ENCODE data around the gene FAHD1. TPM values are rescaled to one million over a fixed set of nuclear protein-coding genes. Genes with fewer than 3 reads are reported as not detected.

Gene FAHD1
- total and polyA plus RNA-seq, 2 donors (not counting 1 experiment from before 2014, with no cell fraction given): 28.3 to 78.3 TPM

- H3K4me1 ChIP-seq (ENCODE audit: control insufficient read depth, extremely low read depth, insufficient read depth, low read length): peaks cover 2% of the 10 kb centered on the region
- TF ChIP-seq EZH2 (IDR thresholded peaks at IDR 0.05; ENCODE audit: low read length, missing control alignments): no peak
- TF ChIP-seq CTCF (conservative IDR thresholded peaks at IDR 0.05 in 1 of 2, IDR thresholded peaks at IDR 0.05 in 1 of 2; ENCODE audit: low read depth in 1 of 2, low read length in 2 of 2): peak in 1 of 2 donors; percentile 35
- no peak overlapping the region for H3K9ac ChIP-seq (ENCODE audit: insufficient read depth, low read length)
- no peak overlapping the region for H3K27ac ChIP-seq (ENCODE audit: insufficient read depth, low read length)
- no peak overlapping the region for H3K4me3 ChIP-seq (replicated peaks in 1 of 4; ENCODE audit: control extremely low read depth in 1 of 4, insufficient read depth in 1 of 4, low read depth in 3 of 4, low read length in 4 of 4)
- no peaks in the 10 kb centered on the region for H3K9me3 ChIP-seq (ENCODE audit: control insufficient read depth, insufficient read depth, low read depth, low read length)
- H4K20me1 ChIP-seq (ENCODE audit: control insufficient read depth, extremely low read depth, insufficient read depth, low read length): no peaks in the 10 kb centered on the region
- no peak overlapping the region for H3K4me2 ChIP-seq (ENCODE audit: extremely low read depth, insufficient read depth, low read length)
- H3K36me3 ChIP-seq (ENCODE audit: control insufficient read depth, insufficient read depth, low read length): peaks cover 5% of the 10 kb centered on the region
- no peak overlapping the region for H2AFZ ChIP-seq (ENCODE audit: low read length)
- H3K27me3 ChIP-seq (ENCODE audit: control insufficient read depth, insufficient read depth, low read length): no peaks in the 10 kb centered on the region
- DNase-seq (ENCODE audit: low read depth in 2 of 2): peak; percentile 47 to 56
- H3K79me2 ChIP-seq (ENCODE audit: control insufficient read depth, insufficient read depth, low read length): peaks cover 18% of the 10 kb centered on the region
Observed at GRCh38 chr16:1823821-1824220, 3.2 kb upstream of the FAHD1 start.

- no peak overlapping the region for H2AFZ ChIP-seq (ENCODE audit: low read length)
- H3K36me3 ChIP-seq (ENCODE audit: control insufficient read depth, insufficient read depth, low read length): peaks cover 4% of the 10 kb centered on the region
- peak overlapping the region; percentile 17 to 99 (median 78) for H3K4me3 ChIP-seq (replicated peaks in 1 of 4; ENCODE audit: control extremely low read depth in 1 of 4, insufficient read depth in 1 of 4, low read depth in 3 of 4, low read length in 4 of 4)
- H3K27ac ChIP-seq (ENCODE audit: insufficient read depth, low read length): no peak overlapping the region
- no peaks in the 10 kb centered on the region for H3K27me3 ChIP-seq (ENCODE audit: control insufficient read depth, insufficient read depth, low read length)
- peaks cover 7% of the 10 kb centered on the region for H3K4me1 ChIP-seq (ENCODE audit: control insufficient read depth, extremely low read depth, insufficient read depth, low read length)
- no peaks in the 10 kb centered on the region for H4K20me1 ChIP-seq (ENCODE audit: control insufficient read depth, extremely low read depth, insufficient read depth, low read length)
- no peak for DNase-seq (ENCODE audit: low read depth in 2 of 2)
- no peaks in the 10 kb centered on the region for H3K9me3 ChIP-seq (ENCODE audit: control insufficient read depth, insufficient read depth, low read depth, low read length)
- H3K4me2 ChIP-seq (ENCODE audit: extremely low read depth, insufficient read depth, low read length): peak overlapping the region; percentile 94
- TF ChIP-seq CTCF (conservative IDR thresholded peaks at IDR 0.05 in 1 of 2, IDR thresholded peaks at IDR 0.05 in 1 of 2; ENCODE audit: low read depth in 1 of 2, low read length in 2 of 2) (no peak), EZH2 (IDR thresholded peaks at IDR 0.05; ENCODE audit: low read length, missing control alignments) (no peak)
- H3K9ac ChIP-seq (ENCODE audit: insufficient read depth, low read length): no peak overlapping the region
- H3K79me2 ChIP-seq (ENCODE audit: control insufficient read depth, insufficient read depth, low read length): peaks cover 26% of the 10 kb centered on the region
Observed at GRCh38 chr16:1825381-1825863, 1.6 kb upstream of the FAHD1 start.

- Histone ChIP-seq H3K4me3 (replicated peaks in 1 of 4; ENCODE audit: control extremely low read depth in 1 of 4, insufficient read depth in 1 of 4, low read depth in 3 of 4, low read length in 4 of 4) (peak overlapping the region; percentile 17 to 99 (median 78)), H3K9me3 (ENCODE audit: control insufficient read depth, insufficient read depth, low read depth, low read length) (no peaks in the 10 kb centered on the region), H3K79me2 (ENCODE audit: control insufficient read depth, insufficient read depth, low read length) (peaks cover 26% of the 10 kb centered on the region), H3K4me1 (ENCODE audit: control insufficient read depth, extremely low read depth, insufficient read depth, low read length) (peaks cover 7% of the 10 kb centered on the region), H3K4me2 (ENCODE audit: extremely low read depth, insufficient read depth, low read length) (peak overlapping the region; percentile 94), H3K9ac (ENCODE audit: insufficient read depth, low read length) (peak overlapping the region; percentile 75), H3K36me3 (ENCODE audit: control insufficient read depth, insufficient read depth, low read length) (peaks cover 2% of the 10 kb centered on the region), H2AFZ (ENCODE audit: low read length) (peak overlapping the region; percentile 36), H3K27me3 (ENCODE audit: control insufficient read depth, insufficient read depth, low read length) (no peaks in the 10 kb centered on the region), H3K27ac (ENCODE audit: insufficient read depth, low read length) (no peak overlapping the region), H4K20me1 (ENCODE audit: control insufficient read depth, extremely low read depth, insufficient read depth, low read length) (no peaks in the 10 kb centered on the region)
- peak in 1 of 2 donors; percentile 58 for DNase-seq (ENCODE audit: low read depth in 2 of 2)
- no peak for TF ChIP-seq CTCF (conservative IDR thresholded peaks at IDR 0.05 in 1 of 2, IDR thresholded peaks at IDR 0.05 in 1 of 2; ENCODE audit: low read depth in 1 of 2, low read length in 2 of 2)
- no peak for TF ChIP-seq EZH2 (IDR thresholded peaks at IDR 0.05; ENCODE audit: low read length, missing control alignments)
Observed at GRCh38 chr16:1825864-1826690, 929 bp upstream of the FAHD1 start.
